ENCODE data around the gene IPO9.
"Not testable (repeated sequence)": the region's sequence is repeated elsewhere in the genome, so short reads cannot be mapped to it uniquely, and the experiment has no call there.

IPO9 gene

GRCh38 chr1:201809876-201810275 lies 19.1 kb upstream of the IPO9 start:
- DNase-seq, result no peak

DNA sequence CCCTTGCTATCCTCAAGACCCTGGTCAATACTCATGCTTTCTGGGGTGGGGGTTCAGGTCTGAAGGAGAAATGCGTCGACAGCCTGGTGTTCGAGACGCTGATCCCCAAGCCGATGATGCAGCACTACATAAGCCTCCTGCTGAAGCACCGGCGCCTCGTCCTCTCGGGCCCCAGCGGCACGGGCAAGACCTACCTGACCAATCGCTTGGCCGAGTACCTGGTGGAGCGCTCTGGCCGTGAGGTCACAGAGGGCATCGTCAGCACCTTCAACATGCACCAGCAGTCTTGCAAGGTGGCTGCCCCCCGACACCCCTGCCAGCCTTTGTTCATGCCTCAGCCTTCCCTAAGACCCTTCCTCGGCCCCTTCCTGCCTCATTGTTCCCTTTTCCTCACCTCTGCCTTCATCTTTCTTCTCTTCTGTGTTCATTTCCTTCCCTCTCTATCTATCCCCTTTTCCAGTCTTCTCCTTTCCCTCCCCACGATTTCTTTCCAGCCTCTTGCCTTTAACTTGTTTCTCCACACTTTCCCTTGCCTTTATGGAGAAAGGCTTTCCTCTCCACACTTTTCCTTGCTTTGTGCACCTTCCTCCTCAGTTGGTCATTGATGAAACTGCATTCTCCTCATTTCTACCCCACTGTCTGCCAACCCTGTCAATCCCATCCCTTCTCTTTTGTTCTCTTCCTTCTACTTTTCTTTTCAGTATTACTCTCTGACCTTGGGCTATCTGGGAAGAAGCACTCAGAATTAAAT lies 18.3 kb upstream of the IPO9 start:
- no peak for DNase-seq

DNA sequence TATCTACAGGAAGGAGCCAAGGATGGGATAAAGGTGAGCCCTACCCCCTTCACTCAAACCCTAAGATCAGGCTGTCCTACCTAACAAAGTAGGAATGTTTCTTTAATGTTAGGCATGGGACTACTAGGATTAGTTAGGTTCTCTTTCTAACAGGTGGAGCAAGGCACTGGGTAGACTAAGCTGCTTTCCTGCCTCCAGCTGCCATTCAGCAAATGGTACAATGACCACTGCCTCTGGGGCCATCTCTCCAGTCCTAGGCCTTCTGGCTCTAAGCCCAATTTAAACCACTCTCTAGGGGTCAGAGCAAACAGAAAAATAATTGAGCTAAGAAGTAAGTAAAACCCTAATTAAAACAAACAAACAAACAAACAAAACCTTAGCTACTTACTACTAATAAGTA lies 15.7 kb upstream of the IPO9 start:
- no peak for DNase-seq

DNA sequence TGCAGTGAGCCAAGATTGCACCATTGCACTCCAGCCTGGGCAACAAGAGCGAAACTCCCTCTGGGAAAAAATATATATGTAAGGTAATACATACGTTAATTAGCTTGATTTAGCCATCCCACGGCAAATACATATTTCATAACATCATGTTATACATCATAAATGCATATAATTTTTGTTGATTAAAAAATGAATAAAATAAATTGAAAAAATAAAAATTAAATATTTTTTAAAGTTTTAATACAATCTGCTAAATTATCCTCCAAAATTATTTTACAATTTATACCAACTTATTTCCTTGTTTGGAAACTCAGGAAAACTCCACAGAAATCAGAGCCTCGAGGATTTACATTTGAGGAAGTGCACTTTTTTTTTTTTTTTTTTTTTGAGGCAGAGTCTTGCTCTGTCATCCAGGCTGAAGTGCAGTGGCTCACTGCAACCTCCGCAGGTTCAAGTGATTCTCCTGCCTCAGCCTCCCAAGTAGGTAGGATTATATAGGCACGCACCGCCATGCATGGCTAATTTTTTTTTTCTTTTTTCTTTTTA lies 12.6 kb upstream of the IPO9 start:
- no peak for DNase-seq

DNA sequence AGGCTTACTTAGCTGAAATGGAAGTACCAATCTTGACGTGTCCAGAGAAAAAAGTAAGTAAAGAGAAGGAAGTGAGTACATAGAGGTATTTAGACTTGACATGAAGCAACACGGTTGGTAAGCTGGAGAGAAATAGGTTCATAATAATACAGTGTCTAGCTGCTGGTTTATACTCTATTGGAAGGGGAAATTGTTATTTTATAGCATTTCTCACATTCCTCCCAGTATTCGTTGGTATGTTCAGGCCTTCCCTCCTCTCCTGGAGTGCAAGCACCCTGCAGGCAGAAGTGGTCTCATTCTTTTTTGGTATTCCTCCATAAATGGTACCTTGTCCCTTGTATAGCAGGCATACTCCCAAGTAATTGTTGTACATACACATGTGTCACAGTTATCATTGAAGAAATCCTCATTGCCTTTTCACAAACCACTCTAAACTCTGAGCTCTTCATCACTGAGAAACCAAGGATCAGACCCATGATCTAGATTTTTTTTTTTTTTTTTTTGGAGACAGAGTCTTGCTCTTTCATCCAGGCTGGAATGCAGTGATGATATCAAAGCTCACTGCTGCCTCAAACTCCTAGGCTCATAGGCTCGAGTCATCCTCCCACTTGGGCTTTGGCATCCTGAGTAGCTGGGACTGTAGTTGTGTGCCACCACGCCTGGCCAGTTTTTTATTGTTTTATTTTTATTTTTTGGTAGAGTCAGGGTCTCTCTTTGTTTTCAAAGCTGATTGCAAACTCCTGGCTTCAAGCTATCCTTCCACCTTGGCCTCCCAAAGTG lies 9.8 kb upstream of the IPO9 start:
- no peak for DNase-seq

GRCh38 chr1:201820413-201820812 lies 8.5 kb upstream of the IPO9 start:
- no peak for DNase-seq

GRCh38 chr1:201825245-201825644 lies 3.7 kb upstream of the IPO9 start:
- peak in 11 of 51 donors; percentile 4 to 43 (median 14) for DNase-seq

DNA sequence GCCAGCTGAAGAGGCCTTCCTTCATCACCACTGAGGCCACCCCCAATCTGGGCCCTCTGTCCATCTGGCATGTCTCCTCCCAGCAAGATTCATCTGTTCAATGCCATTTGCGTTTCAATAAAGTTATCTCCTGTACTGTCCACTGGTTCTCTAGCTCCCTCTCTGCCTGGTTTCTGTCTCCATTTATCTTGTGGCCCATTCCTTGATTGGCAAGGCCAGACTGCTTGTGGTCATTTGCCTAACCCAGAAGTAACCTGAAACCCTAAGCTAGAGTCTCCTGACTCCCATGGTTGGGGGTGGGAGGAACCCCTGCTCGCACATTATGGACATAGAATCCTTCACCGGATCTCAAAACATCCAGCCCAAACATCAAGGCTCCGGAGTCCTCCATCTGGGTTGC lies 2.1 kb upstream of the IPO9 start:
- DNase-seq, result no peak

DNA sequence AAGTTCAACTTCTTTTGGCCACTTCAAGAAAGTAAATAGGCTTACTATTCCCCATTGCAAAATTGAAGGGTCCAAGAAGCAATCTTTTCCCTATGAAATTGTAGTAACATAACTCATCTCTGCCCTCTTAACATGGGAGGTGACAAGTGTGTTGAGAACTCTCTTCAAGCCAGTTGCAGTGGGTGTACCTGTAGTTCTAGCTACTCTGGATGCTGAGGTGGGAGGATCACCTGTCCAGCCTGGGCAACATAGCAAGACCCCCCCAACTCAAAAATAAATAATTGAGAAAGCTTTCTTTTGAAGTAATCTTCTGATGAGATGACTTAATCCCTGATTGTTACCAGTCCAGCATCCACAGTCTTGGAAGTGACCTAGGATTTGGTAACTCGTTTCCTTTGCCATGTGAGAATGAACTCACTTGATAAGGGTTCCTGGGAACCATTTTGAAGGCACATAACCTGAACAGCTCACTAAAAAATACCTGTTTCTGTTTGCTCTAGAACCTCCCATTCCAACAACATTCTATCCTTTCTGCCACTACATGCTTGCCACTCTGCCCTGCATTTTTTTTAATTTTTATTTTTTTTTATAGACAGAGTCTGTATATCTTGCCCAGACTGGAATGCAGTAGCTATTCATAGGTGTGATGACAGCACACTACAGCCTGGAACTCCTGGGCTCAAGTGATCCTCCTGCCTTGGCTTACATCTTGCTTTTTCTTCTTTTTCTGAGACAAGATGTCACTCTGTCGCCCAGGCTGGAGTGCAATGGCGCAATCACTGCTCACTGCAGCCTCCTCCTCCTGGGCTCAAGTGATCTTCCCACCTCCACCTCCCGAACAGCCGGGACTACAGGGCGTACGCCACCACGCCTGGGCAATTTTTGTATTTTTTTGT lies 1.4 kb upstream of the IPO9 start:
- no peak for DNase-seq

DNA sequence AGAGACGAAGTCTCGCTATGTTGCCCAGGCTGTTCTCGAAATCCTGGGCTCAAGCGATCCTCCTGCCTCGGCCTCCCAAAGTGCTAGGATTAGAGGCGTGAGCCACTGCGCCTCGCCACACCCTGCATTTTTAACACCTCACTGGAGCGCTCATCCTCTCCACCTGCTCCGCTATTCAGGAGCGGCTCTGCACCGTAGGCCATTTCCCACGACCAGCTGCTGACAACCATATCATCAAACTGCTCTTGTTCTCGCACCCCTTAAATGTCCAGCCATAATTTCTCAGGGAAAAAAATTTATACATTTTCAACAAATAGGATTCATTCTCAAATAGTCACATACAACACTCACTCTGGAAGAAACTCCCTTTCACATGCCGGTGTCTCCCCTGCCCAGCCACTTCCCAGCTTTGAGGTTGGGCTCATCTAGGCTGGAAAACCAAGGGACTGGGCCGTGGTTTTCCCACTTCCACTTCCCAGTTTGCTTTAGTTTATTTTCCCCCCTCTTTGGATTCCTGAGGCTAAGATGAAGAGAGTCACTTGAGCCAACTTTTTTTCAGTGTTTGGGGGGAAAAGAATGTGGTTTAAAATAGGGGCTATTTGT lies 639 bp upstream of the IPO9 start:
- no peak for DNase-seq

DNA sequence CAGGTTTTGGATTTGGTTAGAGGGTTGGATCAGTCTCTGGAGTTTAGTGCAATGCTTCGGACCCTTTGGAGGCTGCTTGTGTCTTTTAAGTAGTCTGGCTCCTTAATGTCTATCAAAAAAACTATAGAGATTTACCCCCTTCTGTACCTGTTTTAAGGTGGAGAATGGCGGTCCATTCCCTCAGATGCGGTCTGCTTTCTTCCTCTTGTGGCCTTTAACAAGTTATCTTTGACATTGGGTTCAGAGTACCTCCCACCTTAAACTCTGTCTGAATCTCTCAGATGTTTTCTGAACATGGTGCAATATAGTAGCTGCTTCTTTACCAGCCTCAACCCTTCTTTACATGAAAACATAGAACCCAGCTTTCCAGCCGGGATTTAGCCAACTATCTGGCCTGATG lies 2.4 kb downstream of the IPO9 start:
- DNase-seq, result no peak

- DNase-seq, result no peak
Measured at GRCh38 chr1:201834621-201835020, 5.7 kb downstream of the IPO9 start.

- no peak for DNase-seq
Measured at GRCh38 chr1:201838381-201838780, 9.4 kb downstream of the IPO9 start.

DNA sequence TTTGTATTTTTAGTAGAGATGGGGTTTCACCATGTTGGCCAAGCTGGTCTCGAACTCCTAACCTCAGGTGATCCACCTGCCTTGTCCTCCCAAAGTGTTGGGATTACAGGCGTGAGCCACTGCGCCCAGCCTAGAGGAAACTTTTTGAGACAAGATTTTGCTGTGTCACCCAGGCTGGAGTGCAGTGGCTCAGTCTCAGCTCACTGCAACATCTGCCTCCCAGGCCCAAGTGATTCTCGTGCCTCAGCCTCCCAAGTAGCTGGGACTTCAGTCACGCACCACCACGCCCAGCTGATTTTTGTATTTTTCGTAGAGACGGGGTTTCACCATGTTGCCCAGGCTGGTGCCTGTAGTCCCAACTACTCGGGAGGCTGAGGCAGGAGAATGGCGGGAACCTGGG lies 10.1 kb downstream of the IPO9 start:
- DNase-seq, result not testable (repeated sequence)

DNA sequence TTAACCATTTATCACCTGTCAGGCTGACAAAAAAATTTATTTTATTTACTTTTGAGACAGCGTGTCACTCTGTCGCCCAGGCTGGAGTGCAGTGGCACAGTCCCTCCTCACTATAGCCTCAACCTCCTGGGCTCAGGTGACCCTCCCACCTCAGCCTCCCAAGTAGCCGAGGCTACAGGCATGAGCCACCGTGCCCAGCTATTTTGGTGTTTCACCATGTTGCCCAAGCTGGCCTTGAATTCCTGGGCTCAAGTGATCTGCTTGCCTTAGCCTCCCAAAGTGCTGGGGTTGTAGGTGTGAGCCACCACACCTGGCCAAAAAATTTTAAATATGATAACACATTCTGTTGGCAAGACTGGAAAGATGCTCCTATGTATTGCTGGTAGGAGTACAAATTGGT lies 11.1 kb downstream of the IPO9 start:
- no peak for DNase-seq

DNA sequence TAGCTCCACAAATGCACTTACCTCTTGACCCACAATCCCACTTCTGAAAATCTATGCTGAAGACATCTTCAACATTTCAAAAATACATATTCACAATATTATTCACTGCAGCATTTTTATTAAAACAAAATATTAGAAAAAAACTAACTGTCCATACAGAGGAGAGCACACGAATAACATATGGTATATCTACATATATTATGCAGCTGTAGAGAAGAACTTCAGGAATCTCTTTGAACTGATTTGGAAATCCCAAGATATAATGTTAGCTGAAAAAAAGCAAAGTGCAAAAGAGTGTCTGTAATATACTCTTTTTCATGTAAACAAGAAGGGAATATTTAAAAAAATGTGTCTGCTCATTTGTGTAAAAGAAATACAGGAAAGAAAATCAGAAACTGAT lies 11.5 kb downstream of the IPO9 start:
- DNase-seq, result no peak

DNA sequence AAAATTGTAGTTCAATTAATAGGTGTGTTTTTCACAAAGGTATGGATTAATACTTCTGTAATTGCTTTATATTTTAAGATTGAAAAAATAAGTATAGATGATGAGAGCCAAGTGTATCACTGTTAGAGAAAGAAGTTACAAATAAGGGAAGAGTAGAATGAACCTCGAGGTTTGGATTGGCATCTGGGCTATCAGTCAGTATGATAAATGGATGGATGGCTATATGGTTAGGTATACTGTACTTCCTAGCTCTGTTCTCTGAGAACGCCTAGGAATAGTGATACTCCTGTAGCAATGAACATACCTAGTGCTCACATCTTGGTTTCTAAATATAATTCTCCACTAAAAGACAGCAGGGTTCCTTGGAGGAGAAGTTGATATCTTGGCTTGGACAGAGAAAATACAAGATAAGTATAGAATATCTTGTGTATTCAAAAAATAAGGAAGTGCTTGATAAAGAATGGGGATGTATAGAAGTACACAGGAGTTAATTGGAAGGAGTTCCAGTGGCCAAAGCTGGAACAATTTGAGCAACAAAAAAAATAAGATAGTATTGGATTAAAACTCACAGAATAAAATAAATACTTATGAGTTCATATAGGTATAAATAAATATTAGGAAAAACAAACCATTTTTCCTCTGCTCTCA lies 12.4 kb downstream of the IPO9 start:
- no peak for DNase-seq

GRCh38 chr1:201842472-201843027 lies 13.6 kb downstream of the IPO9 start:
- no peak for DNase-seq

GRCh38 chr1:201845331-201846083 lies 16.6 kb downstream of the IPO9 start:
- DNase-seq, result no peak

DNA sequence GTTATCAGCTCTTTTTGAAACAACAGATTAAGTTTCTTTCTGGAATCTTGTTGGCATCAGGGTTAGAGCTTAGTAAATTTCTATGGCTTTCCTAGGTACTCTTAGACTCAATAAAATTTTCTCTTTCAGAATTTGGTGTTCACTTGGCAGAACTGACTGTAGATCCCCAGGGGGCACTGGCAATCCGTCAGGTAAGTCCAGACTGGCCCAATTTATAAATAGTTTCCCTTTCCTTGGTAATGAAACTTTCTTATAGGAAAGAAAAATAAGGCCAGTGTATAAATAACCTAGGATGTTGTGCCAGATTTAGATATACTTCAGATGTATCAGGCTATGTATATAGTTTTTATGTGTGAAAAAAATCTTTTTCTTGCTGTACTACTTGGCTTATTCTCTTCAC lies 18.2 kb downstream of the IPO9 start:
- no peak for DNase-seq

All from hypothalamus (tissue), 51 donors.